Neutrophil (primary cell): ENCODE measurements around the gene ING3.

Source experiments
- H3K27ac ChIP-seq: fragments of 200-600 bp; sonication (generic); 2 replicates; pipeline ENCODE4 v1.5.1; 2016; ENCODE audit warnings: mild to moderate bottlenecking, moderate library complexity
- H3K27me3 ChIP-seq: fragments of 200-600 bp; sonication (generic); 2 replicates; pipeline ENCODE4 v1.6.0; 2016; ENCODE audit warnings: mild to moderate bottlenecking
- H3K36me3 ChIP-seq: fragments of 200-600 bp; sonication (generic); 2 replicates; pipeline ENCODE4 v1.5.1; 2017
- H3K4me1 ChIP-seq, 2 experiments: fragments of 200-600 bp in 1 of 2; sonication (generic) in 1 of 2; 1 replicate in 1 of 2; 2 replicates in 1 of 2; pipeline versions ENCODE4 v1.5.1 to v1.6.1; 2013 to 2016; ENCODE audit warnings: low read depth in 1 of 2, low read length in 1 of 2, mild to moderate bottlenecking in 1 of 2, moderate library complexity in 1 of 2; ENCODE audit not compliant: control insufficient read depth in 1 of 2, insufficient read depth in 1 of 2
- H3K4me3 ChIP-seq, 2 experiments: fragments of 200-600 bp in 1 of 2; sonication (generic) in 1 of 2; 1 replicate in 1 of 2; 2 replicates in 1 of 2; pipeline ENCODE4 v1.5.1; 2013 to 2016; ENCODE audit warnings: low read depth in 1 of 2, low read length in 1 of 2, mild to moderate bottlenecking in 1 of 2, moderate library complexity in 1 of 2
- H3K9me3 ChIP-seq: fragments of 200-600 bp; sonication (generic); 2 replicates; pipeline ENCODE4 v1.5.1; 2016
- CTCF ChIP-seq: fragments of 200-600 bp; sonication (generic); IDR thresholded peaks from 2 replicates; pipeline ENCODE4 v1.5.1; 2016; ENCODE audit warnings: antibody characterized with exemption

The ING3 gene

GRCh38 chr7:120960714-120961113 lies 10.1 kb downstream of the ING3 start:
- no peak for TF ChIP-seq CTCF
- Histone ChIP-seq H3K27ac (no peak overlapping the region), H3K27me3 (no peaks in the 10 kb centered on the region)

DNA sequence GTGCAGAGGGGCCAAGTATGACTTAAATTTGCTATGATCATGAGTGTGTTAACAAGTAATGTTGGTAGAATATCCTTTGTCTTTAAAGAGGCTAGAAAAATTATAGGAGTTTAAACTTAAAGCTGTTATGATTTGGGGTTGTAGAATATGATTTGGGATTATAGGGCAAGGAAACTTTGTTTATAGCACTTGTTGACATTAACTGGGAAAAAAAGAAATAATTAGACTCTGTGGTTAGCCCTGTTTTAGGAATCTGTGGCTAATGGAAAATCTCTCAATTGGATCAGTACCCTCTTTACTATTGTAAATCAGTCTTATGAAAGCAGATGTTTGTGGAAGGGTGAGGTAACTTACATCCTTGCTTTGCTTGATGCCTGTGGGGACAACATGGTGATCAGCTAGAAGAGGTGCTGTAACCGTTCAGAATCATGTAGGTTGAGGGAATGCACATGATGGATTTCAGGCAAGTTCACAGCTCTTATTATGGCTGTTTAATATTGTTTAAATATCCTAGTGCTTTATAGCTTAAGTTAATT lies 11.1 kb downstream of the ING3 start:
- Histone ChIP-seq H3K4me1 (no peaks in the 10 kb centered on the region), H3K27me3 (no peaks in the 10 kb centered on the region), H3K9me3 (no peaks in the 10 kb centered on the region), H3K36me3 (peaks cover 34% of the 10 kb centered on the region), H3K27ac (no peak overlapping the region), H3K4me3 (no peak overlapping the region)
- no peak for TF ChIP-seq CTCF

More at GRCh38 chr7:120960714-120961113, 10.1 kb downstream of the ING3 start:
- no peaks in the 10 kb centered on the region for H3K4me1 ChIP-seq
- no peak overlapping the region for H3K4me3 ChIP-seq
- peaks cover 36% of the 10 kb centered on the region for H3K36me3 ChIP-seq
- H3K9me3 ChIP-seq = no peaks in the 10 kb centered on the region

DNA sequence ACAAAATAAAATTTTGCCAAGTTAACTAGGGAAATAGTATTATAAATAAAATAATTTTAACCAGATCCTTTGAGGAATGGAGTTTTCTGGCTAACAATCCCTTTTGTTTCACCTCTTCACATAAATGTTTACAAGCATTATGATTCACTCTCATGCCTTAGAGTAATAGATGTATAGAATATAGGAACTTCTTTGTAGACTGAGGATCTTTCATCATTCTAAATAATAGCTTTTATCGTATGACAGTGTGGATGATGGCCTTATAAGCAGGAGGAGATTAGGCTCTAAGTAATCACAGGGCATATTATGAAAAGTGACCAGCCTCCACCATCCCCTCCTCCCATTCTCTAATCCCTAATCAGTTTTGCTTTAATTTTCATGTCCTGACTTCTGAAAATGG lies 13.5 kb downstream of the ING3 start:
- no peaks in the 10 kb centered on the region for H3K27me3 ChIP-seq
- H3K36me3 ChIP-seq = peaks cover 47% of the 10 kb centered on the region
- H3K27ac ChIP-seq = no peak overlapping the region
- TF ChIP-seq CTCF = no peak
- H3K9me3 ChIP-seq = no peaks in the 10 kb centered on the region
- H3K4me1 ChIP-seq = no peaks in the 10 kb centered on the region
- no peak overlapping the region for H3K4me3 ChIP-seq

DNA sequence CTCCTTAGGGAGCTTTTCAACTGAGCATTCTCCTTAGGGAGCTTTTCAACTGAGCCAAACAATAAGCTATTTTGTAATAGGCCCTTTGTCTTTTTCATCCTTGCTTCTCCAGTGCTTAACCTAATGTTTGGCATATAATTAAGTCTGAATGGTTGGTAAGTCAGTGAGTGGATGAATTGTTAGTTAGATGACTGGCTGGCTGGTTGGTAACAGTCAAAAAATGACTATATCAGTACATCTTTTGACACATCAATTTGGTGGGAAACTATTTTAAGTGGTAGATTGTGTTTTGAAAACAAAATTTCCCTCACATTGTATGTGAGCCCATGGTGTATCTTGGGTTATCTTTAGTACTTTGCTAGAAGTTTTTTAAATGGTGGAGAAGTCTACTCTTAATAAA lies 16.4 kb downstream of the ING3 start:
- Histone ChIP-seq H3K27ac (no peak overlapping the region), H3K4me3 (no peak overlapping the region), H3K9me3 (no peaks in the 10 kb centered on the region), H3K36me3 (peaks cover 73% of the 10 kb centered on the region), H3K4me1 (no peaks in the 10 kb centered on the region), H3K27me3 (no peaks in the 10 kb centered on the region)
- no peak for TF ChIP-seq CTCF

GRCh38 chr7:120973849-120974248 lies 23.3 kb downstream of the ING3 start:
- Histone ChIP-seq H3K27me3 (no peaks in the 10 kb centered on the region), H3K4me1 (peaks cover 3 to 8% of the 10 kb centered on the region in 2 experiments), H3K4me3 (no peak overlapping the region), H3K9me3 (no peaks in the 10 kb centered on the region), H3K36me3 (peaks cover 83% of the 10 kb centered on the region), H3K27ac (no peak overlapping the region)
- no peak for TF ChIP-seq CTCF
